H1 (cell line): Measurements from ENCODE around the gene GNB5. TPM values are rescaled to one million over a fixed set of nuclear protein-coding genes. Genes with fewer than 3 reads are reported as not detected.

Experiments
- CTCF ChIA-PET: fragments of 300-600 bp; sonication (Branson Sonifier 250); formaldehyde crosslinking; loops from one replicate; lab custom pipeline; 2021; ENCODE audit not compliant: partially characterized antibody; lab: Charles Lee
- POLR2A ChIA-PET: fragments of 300-600 bp; sonication (Branson Sonifier 250); formaldehyde crosslinking; loops from one replicate; lab custom pipeline; 2021; ENCODE audit warnings: inconsistent platforms; ENCODE audit not compliant: partially characterized antibody; lab: Charles Lee
- DNase-seq, 2 experiments: peaks; one replicate each; pipeline versions ENCODE4 v3.0.0 to v3.0.0-alpha.2; 2010 to 2022; ENCODE audit warnings: low spot score in 2 of 2, low read depth in 1 of 2, mixed read lengths in 1 of 2
- FAIRE-seq: peaks from 2 replicates; lab custom pipeline; 2011; peaks lifted over from hg19 to GRCh38; lab: Jason Lieb, UNC
- H2AFZ ChIP-seq: 2 replicates; pipeline ENCODE4 v1.8.1; 2012; ENCODE audit warnings: low read length, inconsistent platforms
- H2AK5ac ChIP-seq: 2 replicates; pipeline ENCODE4 v1.6.1; 2013; ENCODE audit warnings: low read depth, low read length
- H2BK120ac ChIP-seq: replicated peaks from 2 replicates; pipeline ENCODE3; 2013; ENCODE audit warnings: low read depth, low read length, inconsistent platforms
- H2BK12ac ChIP-seq: 2 replicates; pipeline ENCODE4 v1.6.1; 2013; ENCODE audit warnings: low read depth, low read length
- H2BK15ac ChIP-seq: 2 replicates; pipeline ENCODE4 v1.6.1; 2013; ENCODE audit warnings: low read length
- H2BK20ac ChIP-seq: 2 replicates; pipeline ENCODE4 v1.6.1; 2013; ENCODE audit warnings: low read length
- H2BK5ac ChIP-seq: 2 replicates; pipeline ENCODE4 v1.6.1; 2013; ENCODE audit warnings: low read depth, low read length
- H3K14ac ChIP-seq: 2 replicates; pipeline ENCODE4 v1.6.1; 2013; ENCODE audit warnings: inconsistent platforms; ENCODE audit not compliant: insufficient read length
- H3K18ac ChIP-seq: 2 replicates; pipeline ENCODE4 v1.6.1; 2013; ENCODE audit warnings: low read length; ENCODE audit errors: extremely low read depth
- H3K23ac ChIP-seq: 2 replicates; pipeline ENCODE4 v1.6.1; 2013; ENCODE audit warnings: inconsistent platforms; ENCODE audit not compliant: insufficient read length
- H3K23me2 ChIP-seq: 2 replicates; pipeline ENCODE4 v1.6.1; 2013; ENCODE audit warnings: low read depth, low read length
- H3K27ac ChIP-seq: 2 replicates; pipeline ENCODE4 v1.6.1; 2011; ENCODE audit warnings: low read depth, low read length, inconsistent platforms
- H3K27me3 ChIP-seq, 4 experiments: replicated peaks in 1 of 4; 1 replicate in 1 of 4; 2 replicates in 3 of 4; pipeline versions ENCODE4 v1.6.1 to v1.8.1; 2011 to 2013; ENCODE audit warnings: low read length in 3 of 4, mild to moderate bottlenecking in 3 of 4, inconsistent platforms in 2 of 4, mixed read lengths in 2 of 4, moderate library complexity in 1 of 4; ENCODE audit not compliant: control insufficient read depth in 3 of 4, insufficient read depth in 3 of 4; ENCODE audit errors: extremely low read depth in 1 of 4
- H3K36me3 ChIP-seq, 4 experiments: 2 replicates each; pipeline versions ENCODE4 v1.6.1 to v1.8.1; 2011 to 2013; ENCODE audit warnings: mild to moderate bottlenecking in 4 of 4, low read length in 3 of 4, moderate library complexity in 2 of 4, control low read depth in 1 of 4, inconsistent platforms in 1 of 4; ENCODE audit not compliant: insufficient read depth in 4 of 4, control insufficient read depth in 2 of 4
- H3K4ac ChIP-seq: replicated peaks from 2 replicates; pipeline ENCODE3; 2013; ENCODE audit warnings: low read length, low read depth, mixed read lengths, inconsistent platforms; ENCODE audit not compliant: insufficient read length
- H3K4me1 ChIP-seq, 4 experiments: replicated peaks in 1 of 4; 1 replicate in 1 of 4; 2 replicates in 3 of 4; pipeline versions ENCODE4 v1.6.1 to v1.8.1; 2011 to 2013; ENCODE audit warnings: low read length in 3 of 4, inconsistent platforms in 2 of 4, mixed read lengths in 1 of 4; ENCODE audit not compliant: insufficient read depth in 4 of 4, control insufficient read depth in 3 of 4
- H3K4me2 ChIP-seq, 2 experiments: 2 replicates each; pipeline versions ENCODE4 v1.6.1 to v1.8.1; 2011 to 2013; ENCODE audit warnings: low read depth in 2 of 2, low read length in 2 of 2, control low read depth in 1 of 2, inconsistent platforms in 1 of 2, mild to moderate bottlenecking in 1 of 2; ENCODE audit not compliant: insufficient read depth in 1 of 2
- H3K4me3 ChIP-seq, 4 experiments: fragments of 200-600, 300-600 bp in 1 of 4; sonication (generic), shearing (Covaris generic), sonication (Bioruptor Twin) in 1 of 4; 2 replicates each; pipeline versions ENCODE4 v1.5.1 to v1.8.1; 2011 to 2016; ENCODE audit warnings: low read length in 4 of 4, low read depth in 3 of 4, control low read depth in 2 of 4, inconsistent platforms in 2 of 4, mild to moderate bottlenecking in 2 of 4, mixed read lengths in 1 of 4, moderate library complexity in 1 of 4; ENCODE audit not compliant: insufficient read depth in 2 of 4; ENCODE audit errors: extremely low read depth in 1 of 4
- H3K56ac ChIP-seq: replicated peaks from 2 replicates; pipeline ENCODE3; 2013; ENCODE audit warnings: low read depth, mild to moderate bottlenecking, mixed read lengths, low read length, inconsistent platforms; ENCODE audit not compliant: insufficient read length
- H3K79me1 ChIP-seq: 2 replicates; pipeline ENCODE4 v1.6.1; 2013; ENCODE audit warnings: low read depth, low read length, control low read depth
- H3K79me2 ChIP-seq, 2 experiments: 2 replicates each; pipeline versions ENCODE4 v1.6.1 to v1.8.1; 2012 to 2013; ENCODE audit warnings: low read length in 2 of 2, mild to moderate bottlenecking in 2 of 2, inconsistent platforms in 1 of 2; ENCODE audit not compliant: insufficient read depth in 2 of 2, control insufficient read depth in 1 of 2
- H3K9ac ChIP-seq, 4 experiments: replicated peaks in 1 of 4; 1 replicate in 1 of 4; 2 replicates in 3 of 4; pipeline versions ENCODE4 v1.6.1 to v1.8.1; 2011 to 2013; ENCODE audit warnings: low read depth in 3 of 4, low read length in 3 of 4, control low read depth in 2 of 4, mild to moderate bottlenecking in 2 of 4, moderate library complexity in 2 of 4, inconsistent platforms in 1 of 4; ENCODE audit errors: extremely low read depth in 1 of 4
- H3K9me3 ChIP-seq, 2 experiments: 2 replicates each; pipeline versions ENCODE4 v1.6.1 to v1.8.1; 2012 to 2013; ENCODE audit warnings: mild to moderate bottlenecking in 2 of 2, moderate library complexity in 2 of 2, control low read depth in 1 of 2, inconsistent platforms in 1 of 2, low read depth in 1 of 2, low read length in 1 of 2, mixed read lengths in 1 of 2; ENCODE audit not compliant: insufficient read depth in 2 of 2
- H4K20me1 ChIP-seq, 2 experiments: replicated peaks in 1 of 2; 2 replicates each; pipeline versions ENCODE3 to v1.8.1; 2011 to 2013; ENCODE audit warnings: inconsistent platforms in 2 of 2, low read length in 2 of 2, mild to moderate bottlenecking in 1 of 2; ENCODE audit not compliant: insufficient read depth in 2 of 2, control insufficient read depth in 1 of 2
- H4K5ac ChIP-seq: 2 replicates; pipeline ENCODE4 v1.6.1; 2013; ENCODE audit warnings: low read length, low read depth, mixed read lengths, inconsistent platforms; ENCODE audit not compliant: insufficient read length
- H4K8ac ChIP-seq: 2 replicates; pipeline ENCODE4 v1.8.0; 2013; ENCODE audit warnings: mild to moderate bottlenecking, moderate library complexity, low read length, inconsistent platforms; ENCODE audit not compliant: insufficient read depth; ENCODE audit errors: extremely low read depth
- H4K91ac ChIP-seq: replicated peaks from 2 replicates; pipeline ENCODE3; 2013; ENCODE audit warnings: low read length, mixed read lengths, inconsistent platforms; ENCODE audit not compliant: insufficient read length
- BCL11A ChIP-seq, 2 experiments: IDR thresholded peaks; one replicate each; pipeline ENCODE4 v1.6.1; 2011; ENCODE audit warnings: low read depth in 2 of 2, low read length in 2 of 2, mild to moderate bottlenecking in 2 of 2
- CBX8 ChIP-seq: fragments of 300-800, 300-1000 bp; sonication (generic); IDR thresholded peaks from 2 replicates; pipeline ENCODE4 v1.7.1; 2016; ENCODE audit warnings: low read depth, low read length, borderline replicate concordance
- CEBPB ChIP-seq: IDR thresholded peaks from 2 replicates; pipeline ENCODE4 v1.6.1; 2012; ENCODE audit warnings: low read depth, low read length
- EZH2 ChIP-seq: fragments of 200-600 bp; sonication (generic); IDR thresholded peaks from 2 replicates; pipeline ENCODE4 v1.7.1; 2012; ENCODE audit warnings: low read depth, mild to moderate bottlenecking, moderate library complexity, low read length, inconsistent platforms; ENCODE audit not compliant: severe bottlenecking
- GTF2F1 ChIP-seq: IDR thresholded peaks from 2 replicates; pipeline ENCODE4 v1.6.1; 2012; ENCODE audit warnings: low read depth, low read length, improper control_type of control experiment, borderline replicate concordance
- JUND ChIP-seq: IDR thresholded peaks from 2 replicates; pipeline ENCODE4 v1.6.1; 2011; ENCODE audit warnings: mild to moderate bottlenecking, improper control_type of control experiment, low read length
- KDM1A ChIP-seq: fragments of 200-600, 300-600 bp; sonication (generic); IDR thresholded peaks from 2 replicates; pipeline ENCODE4 v1.7.1; 2016; ENCODE audit warnings: mild to moderate bottlenecking, low read length, borderline replicate concordance
- KDM5A ChIP-seq: fragments of 200-600 bp; IDR thresholded peaks from 2 replicates; pipeline ENCODE4 v1.7.1; 2012; ENCODE audit warnings: mild to moderate bottlenecking, low read length, inconsistent platforms, mixed read lengths
- MAFK ChIP-seq: IDR thresholded peaks from 2 replicates; pipeline ENCODE4 v1.6.1; 2012; ENCODE audit warnings: low read depth, mild to moderate bottlenecking, improper control_type of control experiment, low read length
- PHF8 ChIP-seq: fragments of 200-600 bp; sonication (generic); conservative IDR thresholded peaks from 2 replicates; pipeline ENCODE4 v1.7.1; 2012; ENCODE audit warnings: low read depth, mild to moderate bottlenecking, inconsistent platforms, low read length, moderate library complexity
- RNF2 ChIP-seq: fragments of 200-900, 300-1000 bp; sonication (generic); IDR thresholded peaks from 2 replicates; pipeline ENCODE4 v1.7.1; 2016; ENCODE audit warnings: borderline replicate concordance, low read depth, mild to moderate bottlenecking, antibody characterized with exemption, low read length; ENCODE audit not compliant: poor library complexity, severe bottlenecking; ENCODE audit errors: missing control alignments
- SIRT6 ChIP-seq: IDR thresholded peaks from one replicate; pipeline ENCODE4 v1.7.1; 2012; ENCODE audit warnings: low read length, inconsistent platforms
- SUZ12 ChIP-seq: fragments of 200-600 bp; sonication (generic); IDR thresholded peaks from 2 replicates; pipeline ENCODE4 v1.6.1; 2012; ENCODE audit warnings: mild to moderate bottlenecking, inconsistent platforms, low read length, moderate library complexity, mixed read lengths
- TEAD4 ChIP-seq: IDR thresholded peaks from 2 replicates; pipeline ENCODE4 v1.6.1; 2012; ENCODE audit warnings: low read depth, low read length, inconsistent platforms, mixed read lengths
- WGBS, 2 experiments: shearing (Covaris generic) in 1 of 2; methylation state at CpG; one replicate each; pipeline versions ENCODE4 v1.1.6 to v1.1.7; 2013 to 2015; ENCODE audit warnings: low lambda C conversion rate in 2 of 2, mixed read lengths in 2 of 2, inconsistent platforms in 1 of 2, low coverage in 1 of 2, missing lambda C conversion rate in 1 of 2; ENCODE audit not compliant: insufficient replicate concordance in 2 of 2, insufficient coverage in 1 of 2, insufficient read length in 1 of 2; ENCODE audit errors: extremely low coverage in 1 of 2, missing lambda C conversion rate in 1 of 2; 5-methylcytosine and 5-hydroxymethylcytosine counted together
- polyA plus RNA-seq, 7 experiments: library from polyadenylated mRNA; depleted of rRNA in 3 of 7; stranded (reverse) in 5 of 7; unstranded in 2 of 7; fragments of >200 nt in 5 of 7; fragments of 200-250 nt in 2 of 7; gene quantifications; 1 replicate in 5 of 7; 2 replicates in 1 of 7; 4 replicates in 1 of 7; pipeline versions ENCODE4 v1.2.1 to v1.2.3, GENCODE V29; 2011 to 2013; ENCODE audit warnings: missing spikeins in 2 of 7, mixed read lengths in 2 of 7
- total RNA-seq: library from RNA; stranded (reverse); fragmentation: NEBNext Ultra II Directional; extraction: Animal tissue kit (Norgen Biotek cat#: 25700); gene quantifications from 2 replicates; pipeline ENCODE4 v1.2.1, GENCODE V29; 2021

GNB5 gene
- total and polyA plus RNA-seq, 2 of the 8 experiments (the other 6 are each of a cell fraction or from before 2014, with no cell fraction given), result 21.7 to 42.5 TPM

GRCh38 chr15:52225230-52225629 is 34.0 kb upstream of the GNB5 start:
- Histone ChIP-seq H3K36me3 (peaks cover 14 to 50% (median 37%) of the 10 kb centered on the region in 4 experiments), H3K79me1 (no peaks in the 10 kb centered on the region), H3K18ac (no peak overlapping the region), H3K14ac (no peak overlapping the region), H4K20me1 (no peaks in the 10 kb centered on the region), H2BK12ac (no peak overlapping the region), H3K9me3 (no peaks in the 10 kb centered on the region)
- FAIRE-seq, result no peak
- WGBS, 2 experiments, result 89% methylated on average over 8 of the region's 8 CpGs; no CpG with 5 or more reads in 1 of the 2 experiments
- CTCF ChIA-PET, result interaction anchor here (0.6 to 5.4 kb wide), 10 partner anchors 8 to 499 kb away, joined by 3 to 46 read pairs (median 8); no protein-coding TSS in a partner anchor
- no peak for DNase-seq
- TF ChIP-seq GTF2F1 (no peak), KDM1A (no peak), BCL11A (IDR thresholded peaks at IDR 0.05; ENCODE audit: low read depth in 2 of 2, low read length in 2 of 2) (no peak), MAFK (no peak), KDM5A (no peak), EZH2 (no peak), RNF2 (no peak), CEBPB (no peak), SUZ12 (no peak), PHF8 (no peak), SIRT6 (no peak), JUND (no peak), TEAD4 (no peak), CBX8 (no peak)
- TF ChIP-seq, all 59 proteins: peak for 0
- Histone ChIP-seq H3K23ac (no peak overlapping the region), H2BK20ac (no peak overlapping the region), H2BK5ac (no peak overlapping the region), H3K23me2 (no peaks in the 10 kb centered on the region), H3K27me3 (no peaks in the 10 kb centered on the region), H2BK120ac (no peak overlapping the region), H3K79me2 (no peaks in the 10 kb centered on the region), H2AFZ (no peak overlapping the region), H4K8ac (no peak overlapping the region), H4K91ac (no peak overlapping the region), H3K4me1 (no peaks in the 10 kb centered on the region), H3K4ac (no peak overlapping the region), H2AK5ac (no peak overlapping the region), H3K4me2 (no peak overlapping the region), H3K9ac (no peak overlapping the region), H4K5ac (no peak overlapping the region), H3K27ac (no peak overlapping the region), H2BK15ac (no peak overlapping the region), H3K4me3 (no peak overlapping the region), H3K56ac (no peak overlapping the region)
- POLR2A ChIA-PET, result no interaction called here
